ENCODE measurements around the gene KRTAP29-1.
"Not testable (repeated sequence)": the region's sequence is repeated elsewhere in the genome, so short reads cannot be mapped to it uniquely, and the experiment has no call there.

Gene KRTAP29-1

DNA sequence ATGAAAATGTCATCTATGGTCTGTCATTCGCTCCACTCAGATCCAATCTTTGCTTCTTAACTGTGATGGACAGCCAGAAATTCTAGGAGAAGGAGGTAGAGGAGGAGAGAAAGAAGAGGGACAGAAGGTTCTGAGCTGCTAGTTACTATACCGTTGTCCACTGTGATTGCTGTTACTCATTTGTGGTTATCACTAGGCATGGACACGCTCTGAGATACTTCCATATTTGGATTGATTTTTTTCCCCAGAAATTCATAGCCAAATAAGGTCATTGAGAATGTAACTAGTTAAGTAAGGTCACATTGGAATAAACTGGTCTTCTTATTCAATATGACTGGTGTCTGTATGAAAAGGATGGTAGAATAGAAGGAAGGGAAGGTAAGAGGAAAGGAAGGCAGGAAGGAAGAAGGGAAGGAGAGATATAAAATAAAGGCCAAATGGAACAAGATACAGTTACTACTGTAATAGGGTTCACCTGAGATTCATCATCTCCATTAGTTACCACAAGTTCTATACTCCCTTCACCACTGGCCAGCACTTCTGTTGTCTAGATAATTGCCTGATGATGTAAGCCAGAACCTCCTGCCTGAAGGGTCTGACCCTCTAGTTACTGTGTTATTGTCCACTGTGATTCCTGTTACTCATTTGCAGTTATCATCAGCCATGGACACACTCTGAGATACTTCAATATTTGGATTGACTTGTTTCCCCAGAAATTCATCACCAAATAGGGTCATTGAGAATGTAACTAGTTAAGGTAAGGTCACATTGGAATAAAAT lies 24.3 kb downstream of the KRTAP29-1 start (continued):
- TF ChIP-seq, protein P1, sequence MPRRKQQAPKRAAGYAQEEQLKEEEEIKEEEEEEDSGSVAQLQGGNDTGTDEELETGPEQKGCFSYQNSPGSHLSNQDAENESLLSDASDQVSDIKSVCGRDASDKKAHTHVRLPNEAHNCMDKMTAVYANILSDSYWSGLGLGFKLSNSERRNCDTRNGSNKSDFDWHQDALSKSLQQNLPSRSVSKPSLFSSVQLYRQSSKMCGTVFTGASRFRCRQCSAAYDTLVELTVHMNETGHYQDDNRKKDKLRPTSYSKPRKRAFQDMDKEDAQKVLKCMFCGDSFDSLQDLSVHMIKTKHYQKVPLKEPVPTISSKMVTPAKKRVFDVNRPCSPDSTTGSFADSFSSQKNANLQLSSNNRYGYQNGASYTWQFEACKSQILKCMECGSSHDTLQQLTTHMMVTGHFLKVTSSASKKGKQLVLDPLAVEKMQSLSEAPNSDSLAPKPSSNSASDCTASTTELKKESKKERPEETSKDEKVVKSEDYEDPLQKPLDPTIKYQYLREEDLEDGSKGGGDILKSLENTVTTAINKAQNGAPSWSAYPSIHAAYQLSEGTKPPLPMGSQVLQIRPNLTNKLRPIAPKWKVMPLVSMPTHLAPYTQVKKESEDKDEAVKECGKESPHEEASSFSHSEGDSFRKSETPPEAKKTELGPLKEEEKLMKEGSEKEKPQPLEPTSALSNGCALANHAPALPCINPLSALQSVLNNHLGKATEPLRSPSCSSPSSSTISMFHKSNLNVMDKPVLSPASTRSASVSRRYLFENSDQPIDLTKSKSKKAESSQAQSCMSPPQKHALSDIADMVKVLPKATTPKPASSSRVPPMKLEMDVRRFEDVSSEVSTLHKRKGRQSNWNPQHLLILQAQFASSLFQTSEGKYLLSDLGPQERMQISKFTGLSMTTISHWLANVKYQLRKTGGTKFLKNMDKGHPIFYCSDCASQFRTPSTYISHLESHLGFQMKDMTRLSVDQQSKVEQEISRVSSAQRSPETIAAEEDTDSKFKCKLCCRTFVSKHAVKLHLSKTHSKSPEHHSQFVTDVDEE (CRISPR knock-in tag; IDR thresholded peaks at IDR 0.05): no peak
- no peak for TF ChIP-seq OSR1 (CRISPR knock-in tag; IDR thresholded peaks at IDR 0.05)
- no peak for TF ChIP-seq ZC3H10 (CRISPR knock-in tag; IDR thresholded peaks at IDR 0.05)
- TF ChIP-seq ZFP3 (CRISPR knock-in tag; IDR thresholded peaks at IDR 0.05): no peak

DNA sequence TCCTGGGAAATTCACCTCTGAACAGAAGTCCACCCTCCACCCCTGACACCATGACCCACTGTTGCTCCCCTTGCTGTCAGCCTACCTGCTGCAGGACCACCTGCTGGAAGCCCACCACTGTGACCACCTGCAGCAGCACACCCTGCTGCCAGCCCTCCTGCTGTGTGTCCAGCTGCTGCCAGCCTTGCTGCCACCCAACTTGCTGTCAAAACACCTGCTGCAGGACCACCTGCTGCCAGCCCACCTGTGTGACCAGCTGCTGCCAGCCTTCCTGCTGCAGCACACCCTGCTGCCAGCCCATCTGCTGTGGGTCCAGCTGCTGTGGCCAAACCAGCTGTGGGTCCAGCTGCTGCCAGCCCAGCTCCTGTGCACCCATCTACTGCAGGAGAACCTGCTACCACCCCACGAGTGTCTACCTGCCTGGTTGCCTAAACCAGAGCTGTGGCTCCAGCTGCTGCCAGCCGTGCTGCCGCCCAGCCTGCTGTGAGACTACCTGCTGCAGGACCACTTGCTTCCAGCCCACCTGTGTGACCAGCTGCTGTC lies 26.9 kb downstream of the KRTAP29-1 start, which contains the start of gene KRTAP9-7:
KRTAP9-7 (plus strand) TSS at position 51 of the 543 bp plus-strand sequence; CDS start at position 51, 0 bp downstream.
- not testable (repeated sequence) for ATAC-seq

DNA sequence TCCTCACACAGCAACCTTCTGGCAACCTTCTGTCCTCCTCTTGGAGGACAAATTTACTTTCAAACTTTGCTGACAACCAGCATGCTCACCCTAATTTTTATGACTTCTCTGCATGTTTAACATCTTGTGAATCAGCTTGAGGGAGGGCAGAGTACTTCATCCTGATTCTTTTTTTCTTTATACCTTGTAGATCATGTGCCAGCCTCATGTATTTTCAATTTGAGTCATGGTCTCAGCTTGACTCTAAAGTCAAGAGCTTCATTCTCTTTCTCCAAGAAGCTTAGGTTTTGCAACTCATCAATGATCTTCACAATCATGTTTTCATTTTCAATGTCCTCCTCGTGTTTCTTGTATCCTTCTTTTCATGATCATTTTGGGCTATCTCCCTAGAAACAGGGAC lies 30.8 kb downstream of the KRTAP29-1 start:
- no peak for ATAC-seq
- no peak for TF ChIP-seq ZFP30 (CRISPR knock-in tag; IDR thresholded peaks at IDR 0.05)
- TF ChIP-seq CSDC2 (CRISPR knock-in tag; IDR thresholded peaks at IDR 0.05): no peak
- TF ChIP-seq ZNF70 (CRISPR knock-in tag; IDR thresholded peaks at IDR 0.05): no peak
- TF ChIP-seq TOX (CRISPR knock-in tag; IDR thresholded peaks at IDR 0.05; ENCODE audit: borderline replicate concordance): no peak
- TF ChIP-seq ZFP3 (CRISPR knock-in tag; IDR thresholded peaks at IDR 0.05): no peak

DNA sequence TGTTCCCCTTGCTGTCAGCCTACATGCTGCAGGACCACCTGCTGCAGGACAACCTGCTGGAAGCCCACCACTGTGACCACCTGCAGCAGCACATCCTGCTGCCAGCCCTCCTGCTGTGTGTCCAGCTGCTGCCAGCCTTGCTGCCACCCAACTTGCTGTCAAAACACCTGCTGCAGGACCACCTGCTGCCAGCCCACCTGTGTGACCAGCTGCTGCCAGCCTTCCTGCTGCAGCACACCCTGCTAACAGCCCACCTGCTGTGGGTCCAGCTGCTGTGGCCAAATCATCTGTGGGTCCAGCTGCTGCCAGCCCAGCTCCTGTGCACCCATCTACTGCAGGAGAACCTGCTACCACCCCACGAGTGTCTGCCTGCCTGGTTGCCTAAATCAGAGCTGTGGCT lies 31.3 kb downstream of the KRTAP29-1 start:
- not testable (repeated sequence) for ATAC-seq

DNA sequence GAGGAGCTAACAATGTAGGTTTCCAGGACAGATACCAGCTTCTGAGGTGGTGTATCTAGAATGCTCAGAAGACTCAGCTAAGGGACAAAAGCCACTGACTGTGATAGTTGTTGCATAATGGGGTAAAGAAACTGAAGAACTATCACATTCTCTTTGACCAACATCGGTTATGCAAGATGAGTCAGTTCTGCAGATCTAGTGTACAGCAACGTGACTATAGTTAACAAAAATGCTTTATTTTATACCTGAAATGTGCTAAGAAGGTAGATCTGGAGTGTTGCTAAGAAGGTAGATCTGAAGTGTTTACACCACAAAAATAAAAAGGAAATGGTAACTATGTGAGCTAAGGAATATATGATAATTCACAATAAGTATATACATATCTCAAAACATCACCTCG lies 34.9 kb downstream of the KRTAP29-1 start:
- no peak for TF ChIP-seq ARNTL (CRISPR knock-in tag; IDR thresholded peaks at IDR 0.05; ENCODE audit: borderline replicate concordance, low read depth)
- TF ChIP-seq, protein P2, sequence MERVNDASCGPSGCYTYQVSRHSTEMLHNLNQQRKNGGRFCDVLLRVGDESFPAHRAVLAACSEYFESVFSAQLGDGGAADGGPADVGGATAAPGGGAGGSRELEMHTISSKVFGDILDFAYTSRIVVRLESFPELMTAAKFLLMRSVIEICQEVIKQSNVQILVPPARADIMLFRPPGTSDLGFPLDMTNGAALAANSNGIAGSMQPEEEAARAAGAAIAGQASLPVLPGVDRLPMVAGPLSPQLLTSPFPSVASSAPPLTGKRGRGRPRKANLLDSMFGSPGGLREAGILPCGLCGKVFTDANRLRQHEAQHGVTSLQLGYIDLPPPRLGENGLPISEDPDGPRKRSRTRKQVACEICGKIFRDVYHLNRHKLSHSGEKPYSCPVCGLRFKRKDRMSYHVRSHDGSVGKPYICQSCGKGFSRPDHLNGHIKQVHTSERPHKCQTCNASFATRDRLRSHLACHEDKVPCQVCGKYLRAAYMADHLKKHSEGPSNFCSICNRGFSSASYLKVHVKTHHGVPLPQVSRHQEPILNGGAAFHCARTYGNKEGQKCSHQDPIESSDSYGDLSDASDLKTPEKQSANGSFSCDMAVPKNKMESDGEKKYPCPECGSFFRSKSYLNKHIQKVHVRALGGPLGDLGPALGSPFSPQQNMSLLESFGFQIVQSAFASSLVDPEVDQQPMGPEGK (CRISPR knock-in tag; IDR thresholded peaks at IDR 0.05; ENCODE audit: borderline replicate concordance): no peak
- no peak for TF ChIP-seq SNAI2 (CRISPR knock-in tag; IDR thresholded peaks at IDR 0.05)
- no peak for ATAC-seq

DNA sequence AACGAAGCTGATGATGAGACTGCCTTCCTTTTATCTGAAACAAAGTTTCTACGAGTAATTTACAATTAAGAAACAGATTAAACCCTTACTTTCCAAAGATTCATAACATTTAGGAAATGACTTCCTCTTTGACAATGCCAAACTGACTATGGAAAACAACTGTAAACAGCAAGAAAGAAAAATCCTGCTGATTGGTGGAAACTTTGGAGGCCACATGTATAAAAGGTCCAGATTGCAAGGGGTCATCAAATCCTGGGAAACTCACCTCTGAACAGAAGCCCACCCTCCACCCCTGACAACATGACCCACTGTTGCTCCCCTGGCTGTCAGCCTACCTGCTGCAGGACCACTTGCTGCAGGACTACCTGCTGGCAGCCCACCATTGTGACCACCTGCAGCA lies 37.6 kb downstream of the KRTAP29-1 start, which contains the start of gene KRTAP9-6:
KRTAP9-6 (plus strand) TSS at position 301 of the 400 bp plus-strand sequence; CDS start at position 301, 0 bp downstream.
- no peak for TF ChIP-seq GLIS3 (CRISPR knock-in tag; IDR thresholded peaks at IDR 0.05)
- TF ChIP-seq ISL1 (CRISPR knock-in tag; IDR thresholded peaks at IDR 0.05): no peak
- TF ChIP-seq, protein P3, sequence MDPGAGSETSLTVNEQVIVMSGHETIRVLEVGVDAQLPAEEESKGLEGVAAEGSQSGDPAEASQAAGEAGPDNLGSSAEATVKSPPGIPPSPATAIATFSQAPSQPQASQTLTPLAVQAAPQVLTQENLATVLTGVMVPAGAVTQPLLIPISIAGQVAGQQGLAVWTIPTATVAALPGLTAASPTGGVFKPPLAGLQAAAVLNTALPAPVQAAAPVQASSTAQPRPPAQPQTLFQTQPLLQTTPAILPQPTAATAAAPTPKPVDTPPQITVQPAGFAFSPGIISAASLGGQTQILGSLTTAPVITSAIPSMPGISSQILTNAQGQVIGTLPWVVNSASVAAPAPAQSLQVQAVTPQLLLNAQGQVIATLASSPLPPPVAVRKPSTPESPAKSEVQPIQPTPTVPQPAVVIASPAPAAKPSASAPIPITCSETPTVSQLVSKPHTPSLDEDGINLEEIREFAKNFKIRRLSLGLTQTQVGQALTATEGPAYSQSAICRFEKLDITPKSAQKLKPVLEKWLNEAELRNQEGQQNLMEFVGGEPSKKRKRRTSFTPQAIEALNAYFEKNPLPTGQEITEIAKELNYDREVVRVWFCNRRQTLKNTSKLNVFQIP (CRISPR knock-in tag; IDR thresholded peaks at IDR 0.05; ENCODE audit: borderline replicate concordance, low read depth): no peak
- TF ChIP-seq ARNTL (CRISPR knock-in tag; IDR thresholded peaks at IDR 0.05; ENCODE audit: borderline replicate concordance, low read depth): no peak
- TF ChIP-seq, protein P1 (CRISPR knock-in tag; IDR thresholded peaks at IDR 0.05): no peak
- TF ChIP-seq SNAI2 (CRISPR knock-in tag; IDR thresholded peaks at IDR 0.05): no peak
- TF ChIP-seq ESRRG (CRISPR knock-in tag; IDR thresholded peaks at IDR 0.05): no peak
- TF ChIP-seq OSR1 (CRISPR knock-in tag; IDR thresholded peaks at IDR 0.05): no peak
- no peak for TF ChIP-seq ZNF70 (CRISPR knock-in tag; IDR thresholded peaks at IDR 0.05)
- no peak for TF ChIP-seq ZFP3 (CRISPR knock-in tag; IDR thresholded peaks at IDR 0.05)
- TF ChIP-seq ZNF8 (CRISPR knock-in tag; IDR thresholded peaks at IDR 0.05): no peak
- no peak for TF ChIP-seq RARB (CRISPR knock-in tag; IDR thresholded peaks at IDR 0.05)
- TF ChIP-seq PPARA (CRISPR knock-in tag; IDR thresholded peaks at IDR 0.05; ENCODE audit: borderline replicate concordance): no peak
- no peak for TF ChIP-seq ZNF565 (CRISPR knock-in tag; conservative IDR thresholded peaks at IDR 0.05; ENCODE audit: low read depth)
- no peak for TF ChIP-seq BACH2 (CRISPR knock-in tag; IDR thresholded peaks at IDR 0.05; ENCODE audit: borderline replicate concordance)
- ATAC-seq: no peak
